HK-2 (cell line): ENCODE results near the gene FBXW4.
"Not testable (repeated sequence)": the region's sequence is repeated elsewhere in the genome, so short reads cannot be mapped to it uniquely, and the experiment has no call there.

Experiments
- DNase-seq: peaks from one replicate; pipeline ENCODE4 v3.0.0-alpha.2; 2018; ENCODE audit not compliant: unreplicated experiment

Gene FBXW4

DNA sequence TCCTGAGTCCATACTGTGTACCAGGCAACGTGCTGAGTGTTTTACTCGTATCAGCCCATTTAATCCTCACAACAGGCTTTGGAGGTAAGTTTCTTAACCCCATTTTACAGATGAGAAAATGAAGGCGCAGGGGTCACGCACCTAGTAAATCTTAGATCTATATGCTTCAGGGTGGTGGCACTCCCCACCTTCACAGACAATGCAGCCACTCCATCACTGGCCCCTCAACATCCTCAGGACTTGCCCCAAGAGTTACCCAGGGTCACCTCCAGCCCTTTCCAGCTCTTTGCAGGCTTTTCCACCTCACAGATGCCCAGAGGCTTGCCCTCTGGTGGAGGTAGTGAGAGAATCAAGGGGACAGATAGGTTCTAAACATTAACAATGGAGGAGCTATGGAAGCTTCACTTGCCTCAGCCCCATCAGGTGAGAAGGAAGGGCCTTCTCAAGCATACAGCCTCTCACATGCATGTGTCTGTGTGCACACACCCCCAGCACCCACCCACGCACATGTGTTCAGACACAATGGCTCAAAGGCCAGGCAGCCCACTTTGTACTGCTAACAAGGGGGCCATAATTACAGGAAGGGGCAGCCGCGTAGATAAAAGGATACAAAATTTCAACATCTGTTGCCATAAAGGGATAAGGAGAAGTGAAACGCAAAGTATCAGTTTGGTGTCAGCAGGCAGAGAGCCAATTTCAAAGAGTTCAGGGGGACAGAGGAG lies 77.7 kb downstream of the FBXW4 start:
- DNase-seq, result no peak

DNA sequence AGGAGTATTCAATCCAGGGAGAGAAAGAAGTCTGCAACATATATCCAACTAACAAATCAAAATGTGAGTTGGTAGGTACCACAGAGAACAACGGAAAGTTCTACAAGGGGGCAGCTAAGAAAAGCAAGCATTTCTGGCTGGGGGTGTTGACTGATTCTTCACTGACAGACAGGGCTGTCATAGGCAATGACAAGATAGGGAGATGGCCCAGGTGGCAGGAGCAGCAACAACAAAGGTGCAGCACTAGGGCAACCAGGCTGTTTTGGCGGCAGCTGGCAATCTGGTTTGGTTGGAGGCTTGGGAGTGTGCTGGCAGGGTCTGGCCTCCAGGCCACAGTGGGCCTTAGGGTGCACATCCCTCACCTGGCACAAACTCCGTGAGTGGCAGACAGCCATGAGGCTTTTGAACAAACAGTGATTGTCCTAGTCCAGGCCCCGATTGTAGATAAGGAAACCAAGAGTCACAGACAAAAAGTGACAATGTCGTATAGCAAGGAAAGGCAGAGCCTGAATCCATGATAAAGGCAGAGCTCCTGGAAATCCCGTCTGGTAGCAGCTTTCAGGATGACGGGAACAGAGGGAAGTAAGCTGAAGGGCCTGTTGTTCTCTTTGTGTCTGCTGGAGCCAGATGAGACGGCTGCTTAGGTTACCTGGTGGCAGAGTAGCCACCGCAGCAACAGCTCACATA lies 78.4 kb downstream of the FBXW4 start:
- no peak for DNase-seq

DNA sequence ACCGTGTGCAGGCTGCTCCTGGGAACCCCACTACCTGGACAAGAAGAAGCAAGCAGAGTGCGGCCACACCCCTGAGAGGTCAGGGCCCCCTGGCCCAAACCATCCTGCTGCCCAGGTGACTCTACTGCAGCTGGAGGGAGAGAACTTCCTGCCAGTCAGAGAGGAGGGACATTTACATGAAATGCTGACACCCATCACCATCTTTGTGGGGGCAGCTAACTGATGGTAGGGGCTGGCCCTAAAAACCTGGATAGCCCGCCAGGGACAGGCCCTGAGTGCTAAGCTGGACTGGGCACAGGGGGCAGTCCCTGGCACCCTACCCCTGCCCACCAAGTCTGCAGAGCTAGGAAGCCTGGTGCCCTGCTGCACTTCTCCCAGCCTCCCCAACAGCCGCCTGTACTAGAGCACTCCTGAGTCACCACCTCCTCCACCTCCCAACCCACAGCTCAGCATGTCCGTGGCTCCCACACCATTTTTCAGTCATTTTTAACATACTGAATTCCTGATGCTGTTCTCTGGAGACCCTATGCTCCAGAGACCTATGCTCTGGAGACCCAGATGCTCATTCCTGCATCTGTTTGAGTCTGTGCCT lies 79.3 kb downstream of the FBXW4 start:
- no peak for DNase-seq

DNA sequence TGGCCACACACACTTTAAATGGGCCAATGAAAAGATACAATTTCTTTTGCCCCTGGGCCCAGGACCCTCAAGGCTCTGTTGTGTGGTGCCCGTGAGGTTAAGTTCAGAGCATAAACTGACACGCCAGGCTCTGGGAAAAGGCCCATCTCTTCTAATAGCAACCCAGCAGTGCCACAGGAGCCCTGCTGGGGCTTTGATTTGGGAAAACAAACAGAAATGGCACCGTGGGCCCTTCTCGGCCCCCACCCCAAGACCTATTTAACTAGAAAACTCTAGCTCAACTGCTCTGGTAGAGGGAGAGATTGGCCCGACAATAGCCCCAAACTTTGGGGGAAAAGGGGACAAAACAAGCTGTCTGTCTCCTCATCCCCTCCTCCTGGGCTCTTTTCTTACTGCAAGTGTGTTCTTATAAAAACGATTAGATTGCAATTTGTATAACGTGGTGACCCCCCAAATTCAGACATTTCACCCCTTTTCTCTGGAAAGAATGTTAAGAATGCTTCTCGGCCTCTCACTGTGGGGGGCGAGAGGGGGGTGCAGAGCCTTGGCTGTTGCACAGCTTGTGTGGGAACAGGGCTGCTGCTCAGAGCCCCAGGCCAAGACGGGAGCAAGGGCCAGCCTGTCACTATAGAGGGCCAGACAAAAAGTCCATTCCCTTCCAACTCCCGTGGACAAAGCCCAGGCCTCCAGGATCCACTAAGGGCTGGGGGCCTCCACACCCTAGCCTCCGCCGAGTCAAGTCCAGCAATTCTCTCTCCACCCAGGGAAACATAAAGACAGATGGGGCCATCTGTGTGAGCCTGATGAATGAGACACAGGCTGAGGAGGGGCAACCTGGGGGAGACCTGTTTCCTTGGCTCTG lies 80.1 kb downstream of the FBXW4 start:
- no peak for DNase-seq

DNA sequence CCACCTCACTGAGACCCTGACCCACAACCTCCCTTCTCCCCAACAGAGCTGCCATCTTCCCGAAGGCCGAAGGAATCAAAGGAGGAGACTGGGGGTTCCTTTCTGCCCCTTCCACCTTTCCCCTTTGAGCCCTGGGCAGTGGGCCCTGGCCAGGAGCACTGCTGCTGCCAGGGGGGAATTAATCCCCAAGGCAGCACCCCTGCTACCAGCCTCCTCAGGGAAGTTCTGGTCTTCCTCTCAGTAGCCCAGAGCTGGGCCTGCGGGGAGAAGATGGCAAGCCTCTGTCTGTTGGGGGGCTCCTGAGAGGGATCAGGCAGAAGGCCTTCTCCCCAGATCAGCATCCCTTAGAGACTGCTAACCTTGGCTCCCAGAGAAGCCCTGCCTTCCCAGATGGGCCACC lies 81.3 kb downstream of the FBXW4 start:
- DNase-seq, result no peak

DNA sequence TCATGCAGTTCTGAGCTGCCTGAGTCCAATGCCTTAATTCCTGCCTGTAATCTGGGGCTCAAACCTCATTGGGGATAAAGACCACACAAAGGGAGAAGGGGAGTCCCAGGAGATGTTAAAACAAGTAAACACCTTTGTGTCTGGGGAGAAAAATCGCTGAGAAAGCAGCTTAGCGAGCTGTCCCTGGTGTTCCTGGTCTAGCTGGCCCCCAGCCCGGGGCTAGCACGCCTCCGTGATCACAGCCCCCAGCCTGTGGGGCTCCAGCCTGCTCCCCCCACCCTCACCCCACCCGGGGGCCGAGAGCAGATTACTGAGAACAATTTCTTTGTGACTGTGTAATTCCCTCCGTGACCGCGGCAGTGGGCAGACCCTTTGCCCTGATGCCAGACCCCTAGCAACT lies 82.1 kb downstream of the FBXW4 start:
- DNase-seq, result no peak

DNA sequence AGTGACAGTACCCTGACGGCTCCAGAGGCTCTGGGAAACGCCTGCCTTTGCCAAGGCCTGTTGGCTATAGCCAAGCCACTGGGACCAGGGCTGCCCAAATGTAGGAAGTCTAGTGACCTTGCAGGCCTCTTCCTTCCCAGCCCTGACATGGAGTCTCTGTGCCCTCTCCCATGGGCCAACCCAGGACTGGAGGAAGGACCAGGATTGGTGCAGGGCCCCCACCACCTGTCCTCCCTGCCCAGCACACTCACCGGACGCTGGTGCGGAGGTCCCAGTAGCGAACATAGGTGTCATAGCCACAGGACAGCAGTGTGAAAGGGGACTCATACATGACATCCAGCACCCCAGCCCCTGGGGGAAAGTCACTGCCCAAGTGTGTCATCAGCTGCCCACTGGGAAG lies 82.9 kb downstream of the FBXW4 start:
- no peak for DNase-seq

DNA sequence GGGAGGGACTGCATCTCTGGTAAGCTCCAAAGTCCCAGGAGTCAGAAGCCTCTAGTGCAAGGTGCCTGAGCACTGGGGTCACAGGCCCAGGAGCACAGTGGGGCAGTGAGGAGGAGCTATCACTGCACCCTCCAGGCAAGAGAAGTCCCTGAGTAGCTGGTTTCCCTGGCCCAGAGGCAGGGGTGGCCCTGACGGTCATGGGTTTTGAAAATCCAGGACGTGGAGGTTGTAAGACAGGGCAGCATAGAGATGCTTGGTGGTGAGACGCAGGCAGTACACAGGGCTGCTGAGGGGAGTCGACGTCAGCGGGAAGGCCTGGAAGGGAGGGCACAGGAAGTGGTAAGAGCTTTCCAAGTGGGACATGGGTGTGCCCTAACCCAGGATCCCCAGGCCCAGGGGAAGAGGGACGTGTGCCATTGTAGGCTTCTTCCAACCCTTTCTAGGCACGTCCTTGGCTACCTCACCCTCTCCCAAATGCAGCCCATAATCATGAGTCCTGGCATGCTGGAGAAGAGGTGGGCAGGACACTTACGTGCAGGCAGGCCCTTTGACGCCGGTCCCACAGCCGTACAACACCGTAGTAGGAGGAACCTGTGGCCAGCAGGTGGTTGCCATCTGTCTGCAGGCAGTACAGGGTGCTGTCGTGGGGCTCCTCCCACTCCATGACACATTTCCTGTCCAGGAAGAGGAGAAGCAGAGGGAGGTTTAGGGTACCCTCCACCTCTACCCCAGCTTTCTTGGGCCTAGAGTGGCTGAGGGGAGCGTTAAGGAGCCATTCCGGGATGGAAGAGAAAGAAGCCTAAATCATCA lies 83.7 kb downstream of the FBXW4 start:
- DNase-seq, result no peak

DNA sequence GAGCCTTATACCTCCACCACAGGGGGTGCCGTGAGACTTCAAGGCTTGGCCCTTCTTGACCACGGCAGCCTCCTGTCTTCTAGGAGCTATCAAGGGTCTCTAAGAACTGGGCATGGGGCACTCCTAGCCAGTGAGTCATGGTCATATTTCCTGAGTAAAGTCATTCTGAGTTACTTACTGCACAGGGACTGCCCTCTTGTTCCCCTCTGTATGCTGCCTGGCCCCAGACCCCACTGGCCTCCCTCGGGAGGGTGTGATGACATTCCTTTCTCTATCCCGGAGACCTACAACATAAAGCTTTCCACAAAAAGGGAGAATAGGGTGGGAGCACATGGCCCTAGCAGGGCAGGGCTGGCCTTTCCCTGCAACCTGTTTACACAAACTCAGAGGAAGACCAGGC lies 85.5 kb downstream of the FBXW4 start:
- DNase-seq, result peak; percentile 35

DNA sequence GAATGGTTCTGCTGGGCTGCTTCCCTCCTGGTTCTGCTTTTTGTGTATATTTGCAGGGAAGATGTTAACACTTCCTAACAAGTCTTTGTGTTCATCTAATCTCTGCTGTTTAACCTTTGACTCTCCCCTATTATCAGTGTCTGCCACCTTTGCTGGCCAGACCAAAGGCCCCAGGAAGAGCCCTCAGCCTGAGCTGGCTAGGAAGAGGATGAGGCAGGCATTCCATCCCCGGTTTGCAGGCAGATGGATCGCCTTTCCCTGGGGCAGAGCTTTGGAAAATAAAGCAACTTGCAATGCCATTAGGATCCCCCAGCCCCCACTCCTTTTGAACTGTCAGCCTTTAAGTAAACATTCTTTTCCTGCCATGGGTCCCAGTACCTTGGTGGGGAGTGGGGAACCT lies 87.8 kb downstream of the FBXW4 start:
- DNase-seq, result no peak

DNA sequence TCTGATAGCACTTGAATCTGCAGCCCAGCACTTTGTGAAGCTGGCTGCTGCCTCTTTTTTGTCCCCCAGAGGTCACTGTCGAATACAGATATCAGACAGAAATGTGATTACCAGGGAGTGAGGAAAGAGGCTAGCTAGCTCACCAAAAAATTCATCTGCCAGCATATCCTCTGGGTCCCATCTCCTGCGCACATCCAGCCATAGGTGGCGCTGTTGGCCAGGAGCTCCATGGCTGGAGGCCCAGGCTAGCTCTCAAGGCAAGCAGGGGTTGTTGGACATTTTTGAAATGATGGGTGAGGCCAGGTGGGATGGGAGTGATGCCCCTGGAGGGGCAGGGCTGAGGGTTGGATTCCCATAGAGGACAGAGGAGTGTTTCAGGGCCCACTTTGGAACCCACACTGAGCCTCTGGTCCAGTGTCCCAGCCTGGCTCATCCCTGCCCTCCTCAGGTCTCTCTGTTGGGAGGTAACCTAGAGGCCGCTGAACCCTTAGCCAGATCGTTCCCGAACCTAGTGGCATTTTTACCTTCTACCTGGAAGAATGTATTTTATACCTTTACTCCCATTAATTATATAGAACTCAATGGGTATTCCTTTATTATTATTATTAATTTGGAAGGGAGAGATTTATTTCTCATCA lies 92.1 kb downstream of the FBXW4 start:
- peak; percentile 81 for DNase-seq

DNA sequence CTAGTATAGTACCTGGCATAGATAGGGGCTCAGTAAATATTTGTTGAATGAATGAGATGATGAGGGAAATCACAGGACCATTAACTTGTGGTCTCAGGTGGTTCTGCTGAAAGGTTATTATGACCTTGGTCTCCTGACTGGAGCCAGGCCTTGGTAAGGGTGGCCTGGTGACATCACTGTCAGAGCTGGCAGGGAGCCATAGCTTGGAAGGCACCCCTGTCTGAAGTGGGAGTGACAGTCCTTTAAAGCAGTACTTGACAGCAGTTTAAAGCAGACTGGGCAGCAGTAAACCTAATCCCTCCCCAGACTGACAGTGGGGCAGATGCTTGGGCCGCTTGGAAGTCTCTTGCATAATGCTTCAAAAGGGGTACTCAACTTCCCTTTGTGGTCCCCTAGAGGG lies 93.4 kb downstream of the FBXW4 start:
- DNase-seq, result no peak

DNA sequence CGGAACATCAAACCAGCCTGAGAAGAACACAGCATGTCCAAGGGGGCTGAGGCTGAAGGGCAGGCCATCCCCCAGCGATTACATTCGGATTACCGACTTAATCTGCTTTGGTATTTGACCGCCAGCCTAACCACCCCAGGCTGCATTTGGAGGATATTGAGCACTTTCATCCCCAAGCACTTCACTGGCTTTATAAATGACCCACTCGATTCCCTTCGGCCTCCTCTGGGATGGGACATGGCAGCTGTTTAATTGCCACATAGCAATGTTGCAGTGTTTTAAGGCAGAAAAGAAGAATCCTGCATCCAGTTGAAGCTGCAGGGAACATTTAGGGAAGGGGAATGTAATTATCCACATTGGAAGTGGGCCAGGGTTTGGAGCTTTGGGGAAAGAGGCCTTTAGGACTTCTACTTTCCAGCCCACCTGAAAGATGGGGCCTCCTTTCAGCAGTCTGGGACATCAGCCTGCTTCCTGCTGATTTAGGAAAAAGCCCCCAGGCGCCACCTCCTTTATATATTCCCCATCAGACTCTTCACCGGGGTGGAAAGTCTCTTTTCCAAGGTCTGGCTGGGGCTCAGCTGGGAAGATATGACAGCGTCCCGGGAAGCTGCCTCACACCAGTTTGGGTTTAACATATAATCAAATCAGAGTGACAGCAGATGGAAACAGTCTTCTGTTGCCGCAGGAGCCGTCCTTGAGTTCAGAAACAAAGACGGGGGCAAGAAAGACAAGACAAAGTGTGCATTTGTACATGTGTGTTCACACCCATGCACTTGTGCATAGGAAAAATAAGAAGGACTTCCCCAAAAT lies 97.7 kb downstream of the FBXW4 start:
- no peak for DNase-seq

DNA sequence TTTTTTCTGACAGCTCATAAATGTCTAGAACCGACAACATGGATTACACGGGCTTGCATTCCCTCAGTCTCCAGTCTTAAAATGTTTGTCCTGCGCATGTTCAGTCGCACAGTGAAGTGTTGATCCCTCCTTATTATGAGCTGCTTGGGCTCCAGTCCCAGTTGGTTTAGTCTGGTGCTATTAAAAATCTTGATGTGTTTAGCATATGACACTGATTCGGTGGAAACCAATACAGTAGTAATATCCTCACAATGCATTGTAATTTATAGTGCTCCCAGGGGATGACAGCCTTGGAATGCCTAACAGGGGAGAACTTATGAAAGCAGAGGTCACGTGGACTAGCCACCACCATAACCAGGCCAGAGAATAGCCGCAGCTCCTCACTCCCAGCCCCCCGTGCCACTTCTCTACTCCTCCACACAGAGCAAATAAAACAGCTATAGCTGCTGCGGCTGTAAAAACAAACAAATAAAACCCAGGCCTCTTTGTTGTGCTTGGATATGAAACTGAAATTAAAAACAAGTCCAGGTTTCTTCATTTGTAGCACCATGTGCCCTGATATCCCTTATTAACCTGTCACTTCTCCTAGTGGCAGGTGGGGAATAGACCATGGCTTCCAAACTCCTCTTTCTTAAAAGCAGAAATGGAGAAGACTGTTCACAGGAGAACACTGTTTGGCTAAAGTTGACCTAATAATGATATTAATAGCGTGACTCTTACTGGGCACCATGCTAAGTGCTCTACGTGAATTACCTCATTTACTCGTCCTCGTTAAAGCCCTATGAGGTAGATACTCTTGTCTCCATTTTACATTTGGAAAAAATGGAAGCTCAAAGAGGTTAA lies 99.2 kb downstream of the FBXW4 start:
- no peak for DNase-seq

DNA sequence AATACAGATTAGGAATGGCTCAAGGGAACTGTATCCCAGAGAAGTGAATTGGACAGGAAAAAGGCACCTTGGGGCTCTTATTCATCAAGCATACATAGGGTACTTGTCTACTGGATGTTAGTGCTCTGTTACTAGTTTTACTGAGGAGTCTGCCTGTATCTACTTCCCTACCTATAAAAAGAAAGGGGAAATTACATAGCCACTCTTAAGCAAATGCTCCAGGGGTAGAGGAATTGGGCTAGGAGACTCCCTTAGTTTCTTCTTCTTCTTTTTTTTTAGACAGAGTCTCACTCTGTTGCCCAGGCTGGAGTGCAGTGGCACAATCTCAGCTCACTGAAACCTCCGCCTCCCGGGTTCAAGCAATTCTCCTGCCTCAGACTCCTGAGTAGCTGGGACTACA lies 101.6 kb downstream of the FBXW4 start:
- not testable (repeated sequence) for DNase-seq

DNA sequence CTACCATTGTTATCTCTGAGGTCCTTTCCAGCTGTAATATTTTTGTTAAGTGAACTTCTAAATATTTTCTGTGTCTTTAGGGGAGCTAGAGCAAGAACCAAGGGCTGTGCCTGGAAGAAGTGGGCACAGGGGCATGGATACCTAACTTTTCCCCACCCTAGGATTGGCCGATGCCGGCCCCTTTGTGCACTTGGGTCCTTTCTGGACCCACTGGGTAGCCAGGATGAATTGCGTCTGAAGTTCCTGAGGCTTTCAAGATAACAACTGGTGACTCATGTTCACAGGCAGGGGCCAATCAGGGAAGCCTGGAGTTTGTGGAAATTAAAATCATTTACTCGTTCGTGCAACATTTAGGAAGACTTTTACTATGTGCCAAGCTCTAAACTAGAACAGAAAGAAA lies 106.1 kb downstream of the FBXW4 start:
- DNase-seq, result no peak

DNA sequence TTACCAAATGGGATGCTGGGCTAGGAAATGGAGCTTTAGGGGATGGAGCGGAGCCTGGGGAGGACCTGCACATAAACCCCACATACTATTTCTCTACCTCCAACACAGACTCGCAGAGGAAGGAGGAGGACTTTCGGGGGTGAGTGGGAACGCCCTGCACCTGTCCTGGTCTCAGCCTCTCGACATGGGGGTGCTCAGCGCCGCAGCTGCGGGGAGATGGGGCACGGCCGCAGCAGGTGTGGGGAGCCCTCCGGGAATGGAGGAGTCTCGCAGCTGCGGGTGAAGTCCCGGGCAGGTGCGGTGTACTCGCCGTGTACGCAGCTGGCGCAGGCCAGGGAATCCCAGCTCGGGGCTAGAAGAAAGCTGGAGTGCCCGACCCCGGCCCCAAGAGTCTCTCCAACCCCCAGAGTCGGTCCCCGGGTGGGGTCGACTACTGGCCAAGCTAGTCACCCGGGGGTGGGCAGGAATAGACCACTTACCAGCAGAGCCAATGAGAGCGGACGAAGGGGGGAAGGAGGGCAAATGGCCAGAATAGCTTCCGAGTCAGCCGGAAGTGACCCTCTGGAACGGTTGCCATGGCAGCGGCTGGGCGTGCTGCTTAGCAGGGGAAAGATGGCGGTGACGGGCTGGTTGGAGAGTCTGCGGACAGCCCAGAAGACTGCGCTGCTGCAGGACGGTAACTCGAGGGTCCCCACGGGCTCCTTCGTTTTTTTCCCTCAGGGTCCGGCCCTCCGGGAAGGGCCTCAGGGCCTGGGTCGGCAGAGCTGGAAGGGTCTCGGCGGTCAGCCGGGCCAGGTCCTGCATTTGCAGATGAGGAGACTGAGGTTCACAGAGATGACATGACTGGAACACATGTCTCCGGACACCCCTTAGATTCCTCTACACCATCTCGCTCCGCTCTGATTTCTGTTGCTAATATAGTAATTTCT lies 107.0 kb downstream of the FBXW4 start, which contains the start of the genes DPCD and POLL:
DPCD (plus strand) TSS at position 597 of the 929 bp plus-strand sequence; CDS start at position 613, 16 bp downstream.
POLL (minus strand) TSS at position 533 of the 929 bp plus-strand sequence. CDS start 897 bp downstream, outside the sequence.
- DNase-seq, result peak; percentile 96

DNA sequence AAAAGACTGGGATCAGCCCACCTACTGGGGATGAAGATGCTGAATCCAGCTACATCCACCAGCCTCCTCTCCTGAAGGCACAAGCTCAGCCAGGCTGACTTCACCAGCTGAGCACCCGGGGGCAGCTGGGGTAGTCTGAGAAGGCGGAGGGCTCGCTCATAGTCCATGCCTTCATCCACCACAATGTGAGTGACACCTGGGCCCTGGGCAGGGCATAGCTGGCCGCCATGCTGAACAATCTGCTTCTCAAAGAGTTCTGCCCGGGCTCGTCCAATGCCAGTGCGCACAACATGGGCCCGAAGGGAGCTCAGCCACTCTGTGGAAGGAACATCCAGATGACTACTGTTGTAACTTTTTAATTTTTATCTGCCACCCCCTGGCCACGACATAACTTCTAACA lies 109.1 kb downstream of the FBXW4 start:
- DNase-seq, result no peak
